Thyroid gland (tissue), 4 donors: ENCODE results near the gene CTNNA3.

Experiments used
- POLR2A ChIP-seq, 2 donors: fragments of 450-650 bp; IDR thresholded peaks; one replicate each; pipeline ENCODE4 v1.6.1; 2017; ENCODE audit warnings: antibody characterized with exemption in 2 of 2, mild to moderate bottlenecking in 2 of 2, moderate library complexity in 1 of 2
- TF ChIP-seq, protein P1 (sequence below), 6 experiments: fragments of 200-600 bp in 3 of 6; fragments of 450-650 bp in 3 of 6; sonication (generic) in 3 of 6; IDR thresholded peaks; one replicate each; pipeline ENCODE4 v1.5.1; 2016 to 2019; ENCODE audit warnings: antibody characterized with exemption in 6 of 6, mild to moderate bottlenecking in 2 of 6, inconsistent platforms in 1 of 6, moderate library complexity in 1 of 6

DNA sequence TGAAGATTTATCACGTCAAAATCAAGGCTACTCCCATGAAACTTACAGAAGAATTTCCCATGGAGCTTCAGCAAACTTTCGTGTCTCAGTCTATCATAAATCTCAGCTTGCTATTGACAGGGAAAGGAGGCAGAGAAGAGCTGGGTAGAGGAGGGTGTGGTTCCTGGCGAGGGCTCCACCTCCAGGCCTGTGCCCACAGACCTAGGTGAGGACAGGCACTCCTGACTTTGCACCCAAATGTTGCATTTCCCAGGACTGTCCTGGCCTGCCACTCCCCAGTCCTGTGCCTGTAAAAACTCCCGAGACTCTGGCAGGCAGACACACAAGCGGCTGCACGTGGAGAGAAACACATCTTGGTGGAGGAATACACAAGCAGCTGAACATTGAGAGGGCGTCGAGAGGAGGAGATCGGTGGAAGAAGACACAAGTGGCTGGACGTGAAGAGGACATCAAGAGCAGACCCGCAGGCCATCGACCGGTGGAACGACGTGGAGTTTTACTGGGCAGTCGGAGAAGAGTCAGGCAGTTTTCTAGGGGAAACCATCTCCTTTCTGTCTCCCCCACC lies 145.1 kb downstream of the CTNNA3 start:
- TF ChIP-seq, protein P1, sequence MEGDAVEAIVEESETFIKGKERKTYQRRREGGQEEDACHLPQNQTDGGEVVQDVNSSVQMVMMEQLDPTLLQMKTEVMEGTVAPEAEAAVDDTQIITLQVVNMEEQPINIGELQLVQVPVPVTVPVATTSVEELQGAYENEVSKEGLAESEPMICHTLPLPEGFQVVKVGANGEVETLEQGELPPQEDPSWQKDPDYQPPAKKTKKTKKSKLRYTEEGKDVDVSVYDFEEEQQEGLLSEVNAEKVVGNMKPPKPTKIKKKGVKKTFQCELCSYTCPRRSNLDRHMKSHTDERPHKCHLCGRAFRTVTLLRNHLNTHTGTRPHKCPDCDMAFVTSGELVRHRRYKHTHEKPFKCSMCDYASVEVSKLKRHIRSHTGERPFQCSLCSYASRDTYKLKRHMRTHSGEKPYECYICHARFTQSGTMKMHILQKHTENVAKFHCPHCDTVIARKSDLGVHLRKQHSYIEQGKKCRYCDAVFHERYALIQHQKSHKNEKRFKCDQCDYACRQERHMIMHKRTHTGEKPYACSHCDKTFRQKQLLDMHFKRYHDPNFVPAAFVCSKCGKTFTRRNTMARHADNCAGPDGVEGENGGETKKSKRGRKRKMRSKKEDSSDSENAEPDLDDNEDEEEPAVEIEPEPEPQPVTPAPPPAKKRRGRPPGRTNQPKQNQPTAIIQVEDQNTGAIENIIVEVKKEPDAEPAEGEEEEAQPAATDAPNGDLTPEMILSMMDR (IDR thresholded peaks at IDR 0.05), result no peak
- no peak for TF ChIP-seq POLR2A (IDR thresholded peaks at IDR 0.05)
